Measurements from ENCODE around the gene ARCN1. TPM values are rescaled to one million over a fixed set of nuclear protein-coding genes. Genes with fewer than 3 reads are reported as not detected.
A peak's percentile ranks its signal among the peaks of the same experiment; 100 is the strongest.
"Not testable (repeated sequence)": the region's sequence is repeated elsewhere in the genome, so short reads cannot be mapped to it uniquely, and the experiment has no call there.

Gene ARCN1
- total RNA-seq, 1 donor from 2014 or later: 140 TPM

GRCh38 chr11:118608360-118609227 lies 36.4 kb downstream of the ARCN1 start:
- DNase-seq (ENCODE audit: low spot score in 2 of 2, unreplicated experiment in 2 of 2): peak in 1 of 2 experiments; percentile 62

DNA sequence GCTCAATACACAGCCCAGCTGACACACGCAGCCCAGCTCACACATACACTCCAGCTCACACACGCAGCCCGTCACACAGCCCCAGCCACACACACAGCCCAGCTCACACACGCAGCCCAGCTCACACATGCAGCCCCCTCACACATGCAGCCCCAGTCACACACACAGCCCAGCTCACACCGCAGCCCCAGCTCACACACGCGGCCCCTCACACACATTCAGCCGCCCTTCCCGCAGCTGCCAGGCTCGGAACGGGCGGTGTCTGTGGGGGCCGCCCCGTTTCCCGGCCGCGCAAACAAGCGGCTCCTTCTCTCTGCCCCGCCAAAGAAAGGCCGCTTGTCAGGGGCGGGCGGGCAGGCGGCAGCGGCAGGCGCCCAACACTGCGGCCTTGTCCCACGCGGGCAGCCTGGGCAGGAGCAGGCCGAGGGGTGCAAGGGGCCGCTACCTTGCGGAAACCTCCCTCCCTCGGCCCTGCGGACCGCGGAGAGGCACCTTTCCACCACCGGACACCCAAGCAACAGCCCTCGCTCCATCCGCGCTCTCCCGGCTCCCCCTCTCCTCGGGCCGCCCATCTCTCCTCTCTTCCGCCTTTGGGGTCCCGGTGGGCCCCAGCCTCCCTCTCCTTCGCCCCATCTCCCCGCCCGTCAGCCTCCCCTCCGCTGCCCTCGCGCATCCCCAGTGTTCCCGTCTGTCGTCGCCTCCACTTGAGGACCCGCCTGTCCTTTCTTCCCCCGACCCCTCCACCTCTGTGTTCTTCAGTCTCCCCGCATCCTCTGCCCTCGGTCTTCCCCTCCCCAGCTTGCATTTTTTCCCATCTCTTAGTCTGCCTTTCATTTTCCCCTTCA lies 37.4 kb downstream of the ARCN1 start:
- Mint-ChIP-seq H3K36me3 (no peaks in the 10 kb centered on the region), H3K9me3 (no peaks in the 10 kb centered on the region), H3K27ac (no peak overlapping the region), H3K27me3 (ENCODE audit: low read depth) (peaks cover 34% of the 10 kb centered on the region), H3K4me3 (peak overlapping the region; percentile 68), H3K4me1 (peaks cover 69% of the 10 kb centered on the region)
- TF ChIP-seq, protein P1, sequence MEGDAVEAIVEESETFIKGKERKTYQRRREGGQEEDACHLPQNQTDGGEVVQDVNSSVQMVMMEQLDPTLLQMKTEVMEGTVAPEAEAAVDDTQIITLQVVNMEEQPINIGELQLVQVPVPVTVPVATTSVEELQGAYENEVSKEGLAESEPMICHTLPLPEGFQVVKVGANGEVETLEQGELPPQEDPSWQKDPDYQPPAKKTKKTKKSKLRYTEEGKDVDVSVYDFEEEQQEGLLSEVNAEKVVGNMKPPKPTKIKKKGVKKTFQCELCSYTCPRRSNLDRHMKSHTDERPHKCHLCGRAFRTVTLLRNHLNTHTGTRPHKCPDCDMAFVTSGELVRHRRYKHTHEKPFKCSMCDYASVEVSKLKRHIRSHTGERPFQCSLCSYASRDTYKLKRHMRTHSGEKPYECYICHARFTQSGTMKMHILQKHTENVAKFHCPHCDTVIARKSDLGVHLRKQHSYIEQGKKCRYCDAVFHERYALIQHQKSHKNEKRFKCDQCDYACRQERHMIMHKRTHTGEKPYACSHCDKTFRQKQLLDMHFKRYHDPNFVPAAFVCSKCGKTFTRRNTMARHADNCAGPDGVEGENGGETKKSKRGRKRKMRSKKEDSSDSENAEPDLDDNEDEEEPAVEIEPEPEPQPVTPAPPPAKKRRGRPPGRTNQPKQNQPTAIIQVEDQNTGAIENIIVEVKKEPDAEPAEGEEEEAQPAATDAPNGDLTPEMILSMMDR (IDR thresholded peaks at IDR 0.05; ENCODE audit: unreplicated experiment): no peak
- DNase-seq (ENCODE audit: low spot score in 2 of 2, unreplicated experiment in 2 of 2): no peak

More at GRCh38 chr11:118608360-118609227, 36.4 kb downstream of the ARCN1 start:
- H3K27me3 Mint-ChIP-seq (ENCODE audit: low read depth): peaks cover 34% of the 10 kb centered on the region
- TF ChIP-seq, protein P1 (IDR thresholded peaks at IDR 0.05; ENCODE audit: unreplicated experiment): no peak
- H3K4me3 Mint-ChIP-seq: peak overlapping the region; percentile 68
- peak overlapping the region; percentile 43 for H3K27ac Mint-ChIP-seq
- H3K36me3 Mint-ChIP-seq: no peaks in the 10 kb centered on the region
- no peaks in the 10 kb centered on the region for H3K9me3 Mint-ChIP-seq
- H3K4me1 Mint-ChIP-seq: peaks cover 66% of the 10 kb centered on the region

- Mint-ChIP-seq H3K27me3 (ENCODE audit: low read depth) (peaks cover 34% of the 10 kb centered on the region), H3K36me3 (no peaks in the 10 kb centered on the region), H3K9me3 (no peaks in the 10 kb centered on the region), H3K4me3 (peak overlapping the region; percentile 68), H3K27ac (no peak overlapping the region), H3K4me1 (peaks cover 72% of the 10 kb centered on the region)
- TF ChIP-seq, protein P1 (IDR thresholded peaks at IDR 0.05; ENCODE audit: unreplicated experiment): no peak
- DNase-seq (ENCODE audit: low spot score in 2 of 2, unreplicated experiment in 2 of 2): no peak
Measured at GRCh38 chr11:118610225-118610772, 38.1 kb downstream of the ARCN1 start.

DNA sequence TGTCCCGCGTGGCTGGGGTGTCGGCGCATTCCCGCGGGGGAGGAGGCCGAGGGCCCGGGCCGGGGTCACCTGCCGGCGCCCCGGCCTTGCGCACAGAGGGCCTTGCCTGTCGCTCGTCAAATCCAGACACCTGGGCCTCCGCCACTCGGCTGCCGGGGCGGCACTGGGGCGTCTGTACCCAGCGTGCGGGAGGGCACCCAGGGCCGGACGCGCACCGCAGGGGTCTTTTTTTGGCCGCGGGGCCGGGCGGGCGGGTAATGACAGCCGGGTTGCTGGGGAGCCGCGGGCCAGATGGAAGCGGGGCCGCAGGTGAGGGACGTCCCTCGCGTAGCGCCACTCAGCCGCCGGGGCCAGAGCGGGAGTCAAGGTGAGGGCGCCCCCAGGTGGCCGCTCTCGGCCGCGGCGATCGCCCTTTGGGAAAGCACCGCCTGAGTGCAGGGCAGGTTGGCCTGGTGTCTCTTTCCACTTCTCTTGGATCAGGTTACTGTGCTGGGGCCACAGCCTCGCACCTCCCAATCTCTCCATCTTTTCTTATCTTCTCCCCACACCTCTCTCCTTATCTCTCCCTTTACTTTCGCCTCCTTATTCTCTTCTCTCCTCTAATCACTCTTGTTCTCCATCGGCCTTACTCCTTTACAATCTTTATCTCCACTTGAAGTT lies 38.7 kb downstream of the ARCN1 start:
- Mint-ChIP-seq H3K4me3 (peak overlapping the region; percentile 55), H3K36me3 (no peaks in the 10 kb centered on the region), H3K9me3 (no peaks in the 10 kb centered on the region), H3K27ac (peak overlapping the region; percentile 47), H3K27me3 (ENCODE audit: low read depth) (peaks cover 34% of the 10 kb centered on the region), H3K4me1 (peaks cover 72% of the 10 kb centered on the region)
- DNase-seq (ENCODE audit: low spot score in 2 of 2, unreplicated experiment in 2 of 2): peak; percentile 64 to 86
- TF ChIP-seq, protein P1 (IDR thresholded peaks at IDR 0.05; ENCODE audit: unreplicated experiment): peak; percentile 86

DNA sequence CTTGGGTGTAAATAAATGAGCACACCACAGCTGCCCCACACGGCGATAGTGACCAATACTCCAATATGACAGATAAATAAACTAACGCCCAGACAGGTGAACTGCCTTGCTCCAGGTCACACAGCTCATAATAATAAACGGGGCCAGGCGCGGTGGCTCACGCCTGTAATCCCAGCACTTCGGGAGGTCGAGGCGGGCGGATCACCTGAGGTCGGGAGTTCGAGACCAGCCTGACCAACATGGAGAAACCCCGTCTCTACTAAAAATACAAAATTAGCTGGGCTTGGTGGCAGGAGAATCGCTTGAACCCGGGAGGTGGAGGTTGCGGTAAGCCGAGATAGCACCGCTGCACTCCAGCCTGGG lies 39.2 kb downstream of the ARCN1 start:
- not testable (repeated sequence) for DNase-seq (ENCODE audit: low spot score in 2 of 2, unreplicated experiment in 2 of 2); H3K36me3 Mint-ChIP-seq; H3K9me3 Mint-ChIP-seq
- Mint-ChIP-seq H3K4me1 (peaks cover 72% of the 10 kb centered on the region), H3K4me3 (peak overlapping the region; percentile 55), H3K27me3 (ENCODE audit: low read depth) (peaks cover 34% of the 10 kb centered on the region), H3K27ac (peak overlapping the region; percentile 47)
